Measurements from ENCODE around the gene SLC15A1.
"Not testable (repeated sequence)": the region's sequence is repeated elsewhere in the genome, so short reads cannot be mapped to it uniquely, and the experiment has no call there.

SLC15A1 gene

DNA sequence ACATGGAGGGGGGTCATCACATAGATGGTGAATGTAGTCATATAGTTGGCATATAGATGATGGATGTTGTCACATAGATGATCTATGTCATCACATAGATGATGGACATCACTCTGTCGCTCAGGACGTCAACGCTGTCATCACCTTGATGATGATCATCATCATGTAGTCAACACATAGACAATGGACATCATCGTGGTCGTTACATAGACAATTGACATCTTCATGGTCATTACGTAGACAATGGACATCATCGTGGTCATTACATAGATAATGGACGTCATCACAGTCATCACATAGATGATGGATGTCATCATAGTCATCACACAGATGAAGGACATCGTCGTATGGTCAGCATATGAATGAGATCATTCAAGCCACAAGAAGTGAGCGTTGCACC lies 28.6 kb upstream of the SLC15A1 start:
- no peak for DNase-seq (ENCODE audit: low read depth)

DNA sequence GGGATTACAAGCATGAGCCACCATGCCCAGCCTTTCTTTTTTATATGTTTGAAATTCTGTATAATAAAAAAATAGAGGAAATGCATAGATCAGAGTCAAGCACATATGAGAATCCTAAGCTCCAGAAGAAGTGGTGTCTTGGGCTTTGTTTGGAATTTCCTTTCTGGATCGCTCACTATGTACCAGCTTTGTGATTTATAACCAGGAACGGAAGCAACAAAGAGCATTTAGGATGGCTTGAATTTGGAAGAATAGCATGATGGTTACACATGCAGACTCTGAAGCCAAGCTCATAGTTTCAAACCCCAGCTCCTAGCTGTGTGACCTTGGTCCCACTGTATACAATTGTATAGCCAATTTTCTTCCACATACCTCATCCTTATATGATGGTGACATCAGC lies 28.0 kb upstream of the SLC15A1 start:
- DNase-seq (ENCODE audit: low read depth), result no peak

DNA sequence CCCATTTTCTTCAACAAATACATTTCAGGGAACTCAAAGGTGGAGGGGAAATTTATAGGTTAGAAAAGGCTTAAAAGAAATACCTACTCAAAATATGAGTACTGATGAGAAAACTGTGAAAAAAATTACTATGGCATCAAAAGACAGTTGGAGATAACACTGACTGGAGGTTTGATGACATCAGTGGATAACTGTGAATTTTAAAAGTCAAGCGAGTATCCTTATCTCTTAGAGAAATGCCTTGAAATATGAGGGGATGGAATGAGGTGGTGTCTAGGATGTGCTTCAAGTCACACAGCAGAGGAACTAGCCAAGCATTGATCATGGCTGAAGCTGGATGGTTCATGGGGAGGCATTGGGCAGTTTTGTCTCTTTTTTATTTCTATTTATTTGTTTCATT lies 27.2 kb upstream of the SLC15A1 start:
- DNase-seq (ENCODE audit: low read depth), result no peak

DNA sequence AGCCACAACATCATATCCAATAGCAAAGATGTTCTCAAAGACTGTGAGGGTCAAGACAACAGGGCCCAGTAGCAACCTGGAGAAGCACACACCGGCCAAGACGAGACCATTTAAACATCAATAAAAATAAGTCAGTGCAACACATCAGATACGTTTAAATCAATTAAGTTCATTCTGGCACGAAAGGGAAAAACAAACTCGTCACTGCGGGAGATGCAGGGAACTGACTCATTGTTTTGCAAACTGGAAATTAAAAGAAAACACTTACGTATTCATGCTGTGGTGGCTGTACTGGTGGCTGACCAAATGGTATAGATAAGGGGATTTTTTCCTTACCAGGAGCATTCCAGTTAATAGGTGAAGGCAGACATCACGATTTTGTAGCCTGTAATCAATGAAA lies 26.3 kb upstream of the SLC15A1 start:
- no peak for DNase-seq (ENCODE audit: low read depth)

DNA sequence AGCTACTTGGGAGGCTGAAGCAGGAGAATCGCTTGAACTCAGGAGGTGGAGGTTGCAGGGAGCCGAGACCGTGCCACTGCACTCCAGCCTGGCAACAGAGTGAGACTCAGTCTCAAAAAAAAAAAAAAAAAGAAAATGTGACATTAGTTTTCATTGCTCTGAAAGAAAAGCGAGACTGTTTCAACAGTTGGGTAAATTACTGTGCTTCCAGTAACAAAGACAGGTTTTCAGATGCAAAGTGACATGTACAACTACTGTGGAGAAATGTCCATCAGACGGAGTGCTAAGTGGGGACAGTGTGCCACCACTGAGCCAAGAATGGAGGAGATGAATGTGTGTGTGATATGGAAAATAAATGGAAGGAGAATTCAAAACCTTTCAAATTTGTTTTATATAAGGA lies 24.2 kb upstream of the SLC15A1 start:
- DNase-seq (ENCODE audit: low read depth), result no peak

DNA sequence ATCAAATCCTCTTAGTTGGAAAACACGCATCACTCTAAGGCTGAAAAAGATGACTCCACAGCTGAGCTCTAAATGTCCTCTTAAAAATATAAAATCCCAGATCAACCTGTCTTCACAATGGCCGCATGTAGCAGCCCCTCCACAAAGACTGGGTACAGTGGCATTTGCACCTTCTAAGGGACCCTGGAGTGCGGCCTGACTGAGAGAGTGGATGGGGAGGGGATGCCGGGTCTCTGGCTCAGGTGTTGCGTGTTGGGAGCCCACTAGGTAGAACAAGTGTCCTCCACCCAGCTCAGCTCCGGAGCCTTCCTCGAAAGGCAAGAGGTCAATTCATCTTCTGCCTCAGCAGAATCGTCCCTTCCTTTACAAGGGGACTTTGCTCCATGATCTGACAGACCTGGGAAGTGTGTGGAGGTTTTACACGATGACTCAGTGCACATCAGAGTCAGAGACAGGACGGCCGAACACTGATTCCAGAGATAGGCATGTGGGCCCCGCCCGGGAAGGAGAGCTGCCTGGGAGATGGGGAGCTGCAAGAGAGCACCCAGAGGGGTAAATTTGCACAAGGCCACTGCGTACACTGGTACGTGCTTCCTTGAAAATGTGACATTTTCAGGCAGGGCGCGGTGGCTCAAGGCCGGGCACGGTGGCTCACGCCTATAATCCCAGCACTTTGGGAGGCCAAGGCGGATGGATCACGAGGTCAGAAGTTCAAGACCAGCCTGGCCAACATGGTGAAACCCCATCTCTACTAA lies 23.5 kb upstream of the SLC15A1 start:
- DNase-seq (ENCODE audit: low read depth), result peak; percentile 51

DNA sequence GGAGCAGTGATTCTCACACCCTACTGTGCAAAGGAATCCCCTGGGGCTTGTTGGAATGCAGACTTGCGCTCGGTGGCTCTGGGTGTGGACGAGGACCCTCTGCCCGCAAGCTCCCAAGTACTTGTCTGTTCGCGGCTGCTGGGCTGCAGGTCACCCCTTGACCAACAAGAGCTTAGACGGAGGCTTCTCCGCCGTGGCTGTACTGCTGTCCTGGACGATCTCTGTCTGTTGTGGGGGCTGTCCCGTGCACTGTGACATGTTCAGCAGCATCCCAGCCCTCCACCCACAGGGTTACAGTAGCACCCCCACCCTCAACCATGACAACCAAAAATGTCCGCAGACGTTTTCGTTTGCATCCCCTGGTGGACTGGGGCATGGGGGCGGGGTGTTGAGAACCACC lies 22.9 kb upstream of the SLC15A1 start:
- DNase-seq (ENCODE audit: low read depth), result no peak

DNA sequence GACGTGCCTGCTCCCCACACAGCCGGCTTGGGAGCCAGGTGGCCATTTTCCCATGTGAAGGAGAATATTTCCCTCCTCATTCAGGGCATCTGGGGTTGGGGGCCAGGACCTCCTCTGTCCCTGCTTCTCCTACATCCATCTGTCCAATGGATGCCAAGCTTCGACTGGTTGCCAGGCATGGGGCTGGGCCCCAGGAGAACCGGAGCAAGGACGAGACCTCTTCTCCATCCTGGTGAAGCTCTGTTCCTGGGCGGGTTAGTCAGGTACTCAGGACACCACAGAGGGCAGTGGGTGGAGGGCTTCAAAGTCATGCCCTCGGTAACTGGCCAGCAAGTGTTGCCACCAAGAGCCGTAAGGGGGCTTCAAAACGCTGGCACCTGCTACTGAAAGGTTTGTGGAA lies 22.3 kb upstream of the SLC15A1 start:
- no peak for DNase-seq (ENCODE audit: low read depth)

DNA sequence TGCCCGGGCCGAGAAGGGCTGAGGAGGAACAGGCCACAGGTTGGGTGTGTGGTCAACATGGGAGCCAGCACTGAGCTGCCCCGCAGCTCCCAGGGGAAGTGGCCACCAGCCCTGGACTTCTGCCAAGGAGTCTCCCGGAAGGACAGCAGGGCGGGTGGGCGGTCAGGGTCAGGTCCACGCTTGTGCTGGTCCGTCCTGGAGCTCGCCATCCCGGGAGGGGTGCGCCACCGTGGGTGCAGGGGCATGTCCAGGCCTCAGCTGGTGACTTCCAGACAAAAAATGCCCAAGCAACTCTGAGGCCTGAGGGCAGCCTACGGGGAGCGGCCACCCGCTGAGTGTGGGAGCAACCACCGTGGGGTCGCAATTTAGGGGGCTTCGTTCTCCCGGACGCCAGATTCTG lies 21.4 kb upstream of the SLC15A1 start:
- no peak for DNase-seq (ENCODE audit: low read depth)

DNA sequence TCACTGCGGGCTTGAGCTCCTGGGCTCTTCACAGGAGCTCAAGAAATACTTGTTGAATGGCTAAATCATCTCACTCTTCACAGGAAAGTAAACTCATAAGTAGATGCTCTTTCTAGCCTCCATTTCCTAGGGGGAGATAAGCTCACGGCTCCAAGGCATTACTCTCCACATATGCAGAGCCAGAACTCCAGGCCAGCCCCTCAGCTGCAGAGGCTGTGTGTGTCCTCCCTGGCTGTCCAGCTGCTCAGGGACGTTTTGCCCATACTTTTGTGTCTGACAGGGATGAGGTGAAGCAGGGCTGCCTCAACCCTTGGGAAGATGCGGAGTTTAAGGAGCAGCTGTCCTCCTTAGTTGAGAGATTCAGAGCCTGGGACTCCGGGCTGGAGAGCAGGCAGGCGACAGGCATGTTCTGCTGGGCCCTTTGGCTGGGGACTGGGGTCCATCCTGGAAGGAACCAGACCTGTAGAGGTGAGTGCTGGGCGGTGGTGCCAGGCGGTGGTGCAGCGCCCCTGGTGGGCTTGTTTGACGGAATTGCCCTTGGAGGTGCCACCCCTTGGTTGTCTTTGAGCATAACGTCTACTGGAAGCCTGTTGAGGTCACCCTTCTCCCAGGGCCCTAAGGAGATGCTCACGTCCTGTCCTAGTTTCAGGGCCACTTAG lies 20.5 kb upstream of the SLC15A1 start:
- no peak for DNase-seq (ENCODE audit: low read depth)

DNA sequence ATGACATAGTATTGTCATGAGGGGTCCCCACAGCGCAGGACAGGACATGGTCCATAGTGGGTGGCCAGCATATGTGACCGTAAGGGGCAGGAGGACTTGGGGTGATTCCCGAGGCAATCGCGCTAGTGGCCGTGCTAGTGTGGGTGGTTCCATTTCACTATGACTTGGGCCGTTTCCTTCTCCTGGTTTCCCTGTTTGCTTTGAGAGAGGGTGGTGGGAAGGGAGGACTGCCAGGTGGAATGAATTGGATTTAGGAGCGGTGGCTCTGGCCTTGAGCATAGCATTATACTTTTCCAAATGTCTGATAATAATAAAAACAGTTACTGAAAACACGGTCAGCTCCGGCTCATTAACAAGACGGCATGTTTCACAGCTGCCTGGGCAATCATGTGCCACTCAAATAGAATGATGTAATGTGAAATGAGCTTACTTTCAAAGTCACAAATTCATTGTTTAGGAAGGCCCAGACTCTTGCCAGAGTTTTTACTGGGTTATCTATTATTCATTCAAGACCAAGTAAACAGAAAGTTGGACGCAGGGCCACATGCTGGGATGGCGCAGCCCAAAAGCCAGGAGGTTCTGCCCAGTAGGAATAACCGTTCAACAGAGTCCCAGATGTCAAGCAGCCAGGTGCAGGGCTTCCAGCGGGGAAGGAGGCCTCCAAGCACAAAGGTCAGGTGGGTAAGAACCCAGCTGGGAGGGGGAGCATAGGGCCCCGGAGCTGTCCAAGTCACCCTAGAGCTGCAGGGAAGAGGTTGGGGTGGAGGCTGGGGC lies 19.6 kb upstream of the SLC15A1 start:
- no peak for DNase-seq (ENCODE audit: low read depth)

DNA sequence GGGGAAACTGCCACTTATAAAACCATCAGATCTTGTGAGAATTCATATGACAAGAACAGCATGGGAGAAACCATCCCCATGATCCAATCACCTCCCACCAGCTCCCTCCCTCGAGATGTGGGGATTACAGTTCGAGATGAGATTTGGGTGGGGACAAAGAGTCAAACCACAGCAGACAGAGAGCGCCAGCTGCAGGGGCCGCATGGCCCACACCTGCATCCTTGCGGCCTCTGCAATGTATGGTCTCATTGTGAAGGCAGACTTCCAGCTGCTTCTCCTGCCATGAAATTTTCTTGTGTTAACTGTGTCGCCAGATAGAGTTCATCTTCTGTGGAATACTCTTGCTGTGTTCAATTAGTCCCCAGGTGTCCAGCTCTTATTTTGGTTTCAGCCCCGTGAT lies 17.3 kb upstream of the SLC15A1 start:
- no peak for DNase-seq (ENCODE audit: low read depth)

DNA sequence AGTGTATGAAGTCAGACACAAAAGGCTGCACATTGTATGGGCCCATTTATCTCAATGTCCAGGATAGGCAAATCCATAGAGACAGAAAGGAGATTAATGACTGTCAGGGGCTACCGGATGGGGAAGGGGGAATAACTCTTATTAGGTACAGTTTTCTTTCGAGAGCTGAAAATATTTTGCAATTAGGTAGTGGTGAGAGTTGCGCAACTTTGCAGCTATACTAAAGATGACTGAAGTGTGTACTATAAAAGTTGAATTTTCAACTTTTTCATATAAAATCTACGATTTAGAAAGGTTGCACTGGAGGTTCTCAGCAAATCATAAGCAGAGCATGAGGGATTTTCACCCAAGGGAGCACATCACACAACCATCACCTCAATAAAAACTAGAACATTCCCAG lies 16.1 kb upstream of the SLC15A1 start:
- DNase-seq (ENCODE audit: low read depth), result no peak

DNA sequence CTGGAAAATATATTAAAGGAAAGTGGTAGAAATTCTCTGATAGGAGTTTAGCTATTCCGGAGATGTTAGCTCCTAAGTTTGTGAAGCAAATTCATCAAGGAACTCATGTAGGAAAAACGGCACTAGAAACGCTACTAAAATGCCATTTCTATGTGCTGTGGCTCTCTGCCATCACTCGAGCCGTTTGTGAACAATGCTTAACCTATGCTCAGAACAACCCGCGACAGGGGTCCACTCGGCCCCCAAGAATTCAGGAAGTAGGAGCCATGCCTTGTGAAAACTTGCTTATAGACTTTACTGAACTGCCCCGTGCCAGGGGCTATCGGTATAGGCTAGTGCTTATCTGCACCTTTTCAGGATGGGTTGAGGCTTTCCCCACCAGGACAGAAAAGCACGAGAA lies 14.2 kb upstream of the SLC15A1 start:
- no peak for DNase-seq (ENCODE audit: low read depth)

DNA sequence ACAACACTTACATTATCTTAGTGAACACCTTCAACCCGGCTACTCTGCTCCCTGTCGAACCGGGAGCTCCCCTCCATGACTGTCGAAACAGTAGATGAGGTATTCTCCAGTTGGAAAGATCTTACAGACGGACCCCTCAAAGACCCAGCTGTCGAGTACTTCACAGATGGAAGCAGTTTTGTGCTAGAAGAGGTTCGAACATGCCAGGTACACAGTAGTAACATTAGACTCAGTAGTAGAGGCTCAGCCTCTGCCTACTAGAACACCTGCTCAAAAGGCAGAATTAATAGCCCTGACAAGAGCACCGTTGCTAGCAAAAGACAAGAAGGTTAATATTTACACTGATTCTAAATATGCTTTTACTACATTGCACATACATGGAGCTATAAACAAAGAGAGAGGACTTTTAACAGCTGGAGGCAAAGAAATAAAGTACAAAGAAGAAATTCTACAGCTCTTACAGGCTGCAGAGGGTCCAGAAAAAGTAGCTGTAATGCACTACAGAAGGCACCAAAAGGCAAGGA lies 13.6 kb upstream of the SLC15A1 start:
- no peak for DNase-seq (ENCODE audit: low read depth)

DNA sequence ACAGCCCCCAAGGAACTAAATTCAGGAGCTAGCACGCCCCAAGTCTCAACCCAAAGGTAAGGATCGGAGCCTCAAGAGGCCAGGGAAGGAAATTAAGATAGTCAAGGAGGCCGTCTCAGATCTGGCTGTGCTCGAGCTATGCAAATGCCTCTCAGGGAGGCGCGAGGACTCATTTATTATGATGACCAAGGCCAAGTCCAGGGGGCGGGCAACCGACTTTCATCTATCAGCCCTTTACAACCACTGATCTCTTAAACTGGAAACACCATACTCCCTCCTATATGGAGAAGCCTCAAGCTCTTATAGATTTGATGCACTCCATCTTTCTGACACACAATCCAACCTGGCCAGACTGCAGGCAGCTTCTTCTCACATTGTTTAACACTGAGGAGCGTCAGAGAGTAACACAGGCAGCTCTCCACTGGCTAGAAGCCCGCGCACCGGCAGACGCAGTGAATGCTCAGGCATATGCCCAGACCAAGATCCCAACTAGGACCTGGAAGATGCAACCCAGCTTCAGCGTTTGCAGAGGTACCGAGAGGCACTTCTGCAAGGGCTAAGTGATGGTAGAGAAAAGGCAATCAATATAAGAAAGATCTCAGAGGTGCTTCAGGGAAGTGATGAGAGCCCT lies 9.6 kb upstream of the SLC15A1 start:
- no peak for DNase-seq (ENCODE audit: low read depth)

DNA sequence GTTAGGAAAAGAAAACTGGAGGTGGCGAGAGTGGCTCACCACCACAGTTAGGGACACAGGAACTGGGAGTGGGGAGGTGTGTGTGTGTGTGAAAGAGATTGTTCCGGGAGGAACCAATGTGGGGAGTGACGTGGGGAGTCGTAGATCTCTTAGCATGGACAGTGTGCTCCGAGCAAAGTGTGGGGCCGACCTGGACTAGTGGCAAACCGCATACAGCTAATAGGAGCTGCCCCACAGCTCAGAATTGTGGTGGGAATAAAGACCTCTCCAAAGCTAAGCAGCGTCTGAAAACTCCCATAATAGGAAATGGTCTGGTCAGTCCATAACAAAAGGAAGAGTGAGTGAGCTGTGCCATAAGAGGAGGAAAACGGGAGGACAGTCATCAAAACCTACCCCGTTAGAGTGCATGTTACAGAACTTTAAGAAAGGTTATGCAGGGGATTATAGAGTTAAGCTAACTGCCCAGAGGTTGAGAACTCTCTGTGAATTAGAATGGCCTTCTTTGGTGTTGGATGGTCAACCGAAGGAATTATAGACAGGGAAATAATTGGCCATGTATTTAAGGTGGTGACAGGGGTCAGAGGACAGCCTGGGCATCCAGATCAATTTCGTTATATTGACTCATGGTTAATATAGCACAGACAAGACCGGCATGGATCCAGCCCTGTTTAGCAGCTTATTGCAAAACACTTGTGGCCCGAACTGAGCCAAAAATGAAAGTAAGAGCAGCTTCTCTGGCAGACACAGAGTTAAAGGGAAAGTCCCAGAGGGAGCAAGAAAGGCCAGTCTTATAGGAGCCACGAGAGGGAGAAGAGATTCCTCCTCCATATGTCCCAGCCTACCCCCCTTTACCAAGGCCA lies 8.9 kb upstream of the SLC15A1 start:
- DNase-seq (ENCODE audit: low read depth), result peak; percentile 46

DNA sequence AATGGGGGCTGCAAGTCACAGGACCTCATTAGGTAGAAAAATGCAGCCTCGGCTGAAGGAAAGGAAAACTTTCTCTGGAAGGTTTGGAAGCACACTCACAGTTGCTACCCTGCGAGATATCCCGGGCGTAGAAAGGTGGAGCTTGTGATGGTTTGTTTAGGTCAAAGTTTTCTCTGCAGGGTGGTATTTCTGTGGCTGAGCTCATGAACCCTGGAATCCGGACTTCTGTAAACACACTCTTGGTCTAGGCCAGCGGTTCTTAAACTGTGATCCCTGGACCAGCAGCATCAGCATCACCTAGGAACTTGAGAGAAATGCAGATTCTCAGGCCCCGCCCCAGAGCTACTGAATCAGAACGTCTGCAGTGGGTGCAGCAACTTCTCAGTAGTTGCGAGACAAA lies 3.3 kb upstream of the SLC15A1 start:
- DNase-seq (ENCODE audit: low read depth), result no peak

DNA sequence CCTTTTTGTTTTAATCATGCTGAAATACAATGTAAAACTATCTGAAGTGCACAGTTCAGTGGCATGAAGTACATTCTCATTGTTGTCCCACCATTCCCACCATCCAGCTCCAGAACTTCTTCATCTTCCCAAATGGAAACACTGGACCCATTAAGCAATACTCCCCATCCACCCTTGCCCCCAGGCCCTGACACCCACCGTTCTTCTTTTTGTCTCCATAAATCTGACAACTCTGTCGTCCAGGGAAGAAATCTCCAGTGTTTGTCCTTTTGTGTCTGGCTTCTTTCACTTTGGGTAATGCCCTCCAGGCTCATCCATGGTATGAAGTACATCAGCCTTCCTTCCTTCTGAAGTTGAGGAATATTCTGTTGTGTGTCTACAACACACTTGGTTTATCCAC lies 2.6 kb upstream of the SLC15A1 start:
- DNase-seq (ENCODE audit: low read depth), result no peak

DNA sequence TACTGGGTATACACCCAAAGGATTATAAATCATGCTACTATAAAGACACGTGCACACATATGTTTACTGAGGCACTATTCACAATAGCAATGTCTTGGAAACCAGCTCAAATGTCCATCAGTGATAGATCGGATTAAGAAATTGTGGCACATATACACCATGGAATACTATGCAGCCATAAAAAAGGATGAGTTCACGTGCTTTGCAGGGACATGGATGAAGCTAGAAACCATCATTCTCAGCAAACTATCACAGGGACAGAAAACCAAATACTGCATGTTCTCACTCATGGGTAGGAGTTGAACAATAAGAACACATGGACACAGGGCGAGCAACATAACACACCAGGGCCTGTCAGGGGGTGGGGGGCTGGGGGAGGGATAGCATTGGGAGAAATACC lies 2.0 kb upstream of the SLC15A1 start:
- DNase-seq (ENCODE audit: low read depth), result not testable (repeated sequence)

DNA sequence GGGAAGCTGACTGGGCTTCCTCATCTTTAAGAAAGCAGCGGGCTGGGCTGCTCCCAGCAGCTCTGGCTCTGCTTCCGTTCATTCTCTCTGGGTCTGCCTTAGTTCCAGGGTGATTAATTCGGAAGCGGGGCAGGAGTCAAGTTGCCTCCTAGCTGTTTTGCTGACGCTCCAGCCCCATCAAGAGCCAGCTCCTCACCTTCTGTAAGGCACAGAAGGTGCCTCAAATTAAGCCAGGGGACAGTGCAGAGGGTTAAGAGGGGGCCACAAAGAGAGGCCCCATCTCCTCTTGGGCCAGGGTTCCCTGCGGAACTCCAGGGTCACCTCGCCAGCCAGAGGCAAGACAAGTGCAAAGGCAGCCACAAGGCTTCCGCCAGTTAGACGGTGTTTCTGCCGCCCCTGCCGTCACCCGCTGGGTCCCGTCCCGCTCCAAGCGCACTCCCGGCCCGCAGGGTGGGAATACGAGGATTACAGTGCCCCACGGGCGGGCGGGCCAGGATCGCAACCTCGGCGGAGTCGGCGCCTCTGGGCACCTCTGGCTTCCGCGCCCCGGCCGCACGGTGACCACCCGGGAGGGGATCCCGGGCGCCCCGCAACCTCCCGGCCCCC lies 508 bp downstream of the SLC15A1 start:
- DNase-seq (ENCODE audit: low read depth), result no peak

Data from GM04504 (cell line).